Measurements from ENCODE around the gene BNC2. TPM values are rescaled to one million over a fixed set of nuclear protein-coding genes. Genes with fewer than 3 reads are reported as not detected.

Gene BNC2
- total and polyA plus RNA-seq, 2 experiments from 2014 or later, result 19.3 to 20.7 TPM

GRCh38 chr9:16652582-16652981 is 217.9 kb downstream of the BNC2 start:
- WGBS (ENCODE audit: low lambda C conversion rate, missing lambda C conversion rate), result 65% methylated on average over 4 of the region's 4 CpGs
- H3K27ac ChIP-seq, result peak overlapping the region; percentile 46
- H3K9me3 ChIP-seq (ENCODE audit: low read depth), result no peaks in the 10 kb centered on the region
- DNase-seq (ENCODE audit: low spot score), result no peak
- H3K36me3 ChIP-seq (replicated peaks; ENCODE audit: insufficient read depth, low read depth), result no peaks in the 10 kb centered on the region
- no peak overlapping the region for H3K4me3 ChIP-seq
- TF ChIP-seq EZH2 (IDR thresholded peaks at IDR 0.05; ENCODE audit: borderline replicate concordance), result no peak
- TF ChIP-seq CTCF (IDR thresholded peaks at IDR 0.05; ENCODE audit: poor library complexity), result no peak
- no peak for TF ChIP-seq EZH2phosphoT487 (IDR thresholded peaks at IDR 0.05; ENCODE audit: low read depth, severe bottlenecking, unreplicated experiment)
- no peak overlapping the region for H2AFZ ChIP-seq
- H3K27me3 ChIP-seq, result no peaks in the 10 kb centered on the region
- peak overlapping the region; percentile 26 for H3K4me2 ChIP-seq
- peaks cover 31% of the 10 kb centered on the region for H3K4me1 ChIP-seq (ENCODE audit: insufficient read depth)
- peaks cover 8% of the 10 kb centered on the region for H3K79me2 ChIP-seq
- H4K20me1 ChIP-seq (ENCODE audit: insufficient read depth, poor library complexity, severe bottlenecking), result no peaks in the 10 kb centered on the region
- H3K9me2 ChIP-seq (replicated peaks; ENCODE audit: insufficient read depth), result no peaks in the 10 kb centered on the region

DNA sequence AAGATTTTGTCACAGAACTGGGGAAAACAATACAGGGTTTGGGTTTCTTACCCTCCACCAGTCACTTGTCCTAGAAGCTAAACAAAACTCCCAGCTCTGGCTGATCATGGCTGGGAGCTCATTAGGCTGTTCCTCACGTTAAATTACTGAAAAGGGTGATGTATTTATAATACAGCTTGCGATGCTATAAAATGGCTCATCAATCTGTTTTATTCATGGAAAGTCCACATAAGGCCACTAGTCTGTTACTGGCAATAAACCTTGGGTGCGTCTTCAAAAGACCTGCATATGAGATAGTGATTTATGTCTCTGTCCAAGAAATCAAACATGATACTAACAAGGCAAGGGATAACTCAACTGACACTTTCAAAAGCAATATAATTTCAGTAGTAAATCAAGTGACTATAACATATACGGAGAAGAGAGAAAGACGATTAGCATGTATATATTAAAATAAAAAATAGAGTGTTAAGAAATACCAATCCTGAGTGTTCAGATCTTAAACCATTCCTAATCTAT is 219.0 kb downstream of the BNC2 start:
- Histone ChIP-seq H3K4me2 (no peak overlapping the region), H3K4me1 (ENCODE audit: insufficient read depth) (peaks cover 31% of the 10 kb centered on the region), H3K4me3 (no peak overlapping the region), H4K20me1 (ENCODE audit: insufficient read depth, poor library complexity, severe bottlenecking) (no peaks in the 10 kb centered on the region), H3K79me2 (peaks cover 8% of the 10 kb centered on the region), H3K36me3 (replicated peaks; ENCODE audit: insufficient read depth, low read depth) (no peaks in the 10 kb centered on the region), H3K9me2 (replicated peaks; ENCODE audit: insufficient read depth) (no peaks in the 10 kb centered on the region), H3K27ac (peak overlapping the region; percentile 0), H3K9me3 (ENCODE audit: low read depth) (no peaks in the 10 kb centered on the region), H3K27me3 (no peaks in the 10 kb centered on the region), H2AFZ (no peak overlapping the region)
- TF ChIP-seq EZH2 (IDR thresholded peaks at IDR 0.05; ENCODE audit: borderline replicate concordance), result no peak
- TF ChIP-seq EZH2phosphoT487 (IDR thresholded peaks at IDR 0.05; ENCODE audit: low read depth, severe bottlenecking, unreplicated experiment), result no peak
- TF ChIP-seq CTCF (IDR thresholded peaks at IDR 0.05; ENCODE audit: poor library complexity), result no peak
- 66% methylated on average over 5 of the region's 5 CpGs for WGBS (ENCODE audit: low lambda C conversion rate, missing lambda C conversion rate)
- no peak for DNase-seq (ENCODE audit: low spot score)

DNA sequence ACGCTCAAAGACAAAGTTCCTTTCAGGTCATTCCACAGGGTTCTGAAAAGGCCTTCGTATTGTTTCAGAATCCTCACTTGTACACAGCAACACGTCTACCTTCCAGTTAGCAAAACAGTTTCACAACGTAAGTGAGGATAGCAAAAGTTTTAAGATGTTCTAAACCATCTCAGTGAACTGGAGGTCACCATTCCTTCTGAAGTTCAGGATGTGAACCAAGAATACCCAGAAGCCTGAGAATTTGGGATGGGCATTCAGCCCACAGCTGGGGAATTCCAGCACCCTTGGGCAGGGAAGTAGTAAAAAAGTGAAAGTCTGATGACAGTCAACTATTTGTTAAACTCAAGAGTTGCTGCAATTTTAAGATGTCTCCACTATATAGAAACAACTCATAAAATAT is 224.5 kb downstream of the BNC2 start:
- WGBS (ENCODE audit: low lambda C conversion rate, missing lambda C conversion rate), result 90% methylated on average over 4 of the region's 4 CpGs
- Histone ChIP-seq H4K20me1 (ENCODE audit: insufficient read depth, poor library complexity, severe bottlenecking) (no peaks in the 10 kb centered on the region), H3K79me2 (peaks cover 2% of the 10 kb centered on the region), H3K27me3 (no peaks in the 10 kb centered on the region), H3K4me2 (no peak overlapping the region), H3K9me2 (replicated peaks; ENCODE audit: insufficient read depth) (no peaks in the 10 kb centered on the region), H3K27ac (no peak overlapping the region), H3K4me1 (ENCODE audit: insufficient read depth) (no peaks in the 10 kb centered on the region), H3K9me3 (ENCODE audit: low read depth) (no peaks in the 10 kb centered on the region), H3K4me3 (no peak overlapping the region), H2AFZ (no peak overlapping the region), H3K36me3 (replicated peaks; ENCODE audit: insufficient read depth, low read depth) (no peaks in the 10 kb centered on the region)
- no peak for DNase-seq (ENCODE audit: low spot score)
- TF ChIP-seq CTCF (IDR thresholded peaks at IDR 0.05; ENCODE audit: poor library complexity) (no peak), EZH2phosphoT487 (IDR thresholded peaks at IDR 0.05; ENCODE audit: low read depth, severe bottlenecking, unreplicated experiment) (no peak), EZH2 (IDR thresholded peaks at IDR 0.05; ENCODE audit: borderline replicate concordance) (no peak)
